Naive thymus-derived CD4-positive, alpha-beta T cell (primary cell): ENCODE results near the gene TMEM178B. TPM values are rescaled to one million over a fixed set of nuclear protein-coding genes. Genes with fewer than 3 reads are reported as not detected.
"Not testable (repeated sequence)": the region's sequence is repeated elsewhere in the genome, so short reads cannot be mapped to it uniquely, and the experiment has no call there.

Experiments
- ATAC-seq: fragments of 150-1000 bp; cut with Tn5 transposase; 2 replicates; pipeline ENCODE4 v1.10.0; 2021; ENCODE audit warnings: mild to moderate bottlenecking, moderate library complexity
- CTCF ChIA-PET: fragments of 350-600 bp; sonication (Branson Sonifier 250); formaldehyde crosslinking; loops from one replicate; lab custom pipeline; 2021; ENCODE audit warnings: antibody characterized with exemption; lab: Charles Lee
- POLR2A ChIA-PET: fragments of 350-600 bp; sonication (Branson Sonifier 250); formaldehyde crosslinking; loops from one replicate; lab custom pipeline; 2021; ENCODE audit warnings: antibody characterized with exemption, inconsistent platforms; lab: Charles Lee
- DNase-seq, 9 donors: peaks; one replicate each; pipeline versions ENCODE4 v3.0.0 to v3.0.0-alpha.2; 2020 to 2022; ENCODE audit warnings: mixed read lengths in 1 of 9
- H3K27ac ChIP-seq: one replicate; pipeline ENCODE4 v1.7.0; 2013; ENCODE audit warnings: mild to moderate bottlenecking, low read depth, low read length, moderate library complexity
- H3K27me3 ChIP-seq, 2 donors: one replicate each; pipeline ENCODE4 v1.7.0; 2013; ENCODE audit warnings: low read length in 2 of 2, mild to moderate bottlenecking in 2 of 2, moderate library complexity in 2 of 2; ENCODE audit not compliant: control insufficient read depth in 2 of 2, insufficient read depth in 2 of 2
- H3K36me3 ChIP-seq, 3 experiments: 1 replicate in 2 of 3; 2 replicates in 1 of 3; pipeline ENCODE4 v1.7.0; 2013; ENCODE audit warnings: low read length in 3 of 3, mild to moderate bottlenecking in 3 of 3, moderate library complexity in 1 of 3; ENCODE audit not compliant: insufficient read depth in 3 of 3, control insufficient read depth in 2 of 3
- H3K4me1 ChIP-seq, 2 donors: one replicate each; pipeline ENCODE4 v1.7.0; 2013; ENCODE audit warnings: low read length in 2 of 2, mild to moderate bottlenecking in 2 of 2, moderate library complexity in 1 of 2; ENCODE audit not compliant: control insufficient read depth in 2 of 2, insufficient read depth in 2 of 2
- H3K4me3 ChIP-seq: 2 replicates; pipeline ENCODE4 v1.7.0; 2013; ENCODE audit warnings: mild to moderate bottlenecking, low read length
- H3K9me3 ChIP-seq, 3 experiments: 1 replicate in 2 of 3; 2 replicates in 1 of 3; pipeline ENCODE4 v1.7.0; 2013; ENCODE audit warnings: low read length in 3 of 3; ENCODE audit not compliant: control insufficient read depth in 2 of 3
- H3K27ac Mint-ChIP-seq, 9 donors: one replicate each; pipeline ENCODE4 v1.8.0; 2020 to 2022; ENCODE audit warnings: mixed read lengths in 9 of 9, mild to moderate bottlenecking in 8 of 9, moderate library complexity in 5 of 9, inconsistent platforms in 2 of 9
- H3K27me3 Mint-ChIP-seq, 5 donors: one replicate each; pipeline ENCODE4 v1.8.0; 2021 to 2022; ENCODE audit warnings: mixed read lengths in 5 of 5, mild to moderate bottlenecking in 1 of 5
- H3K36me3 Mint-ChIP-seq, 5 donors: one replicate each; pipeline ENCODE4 v1.8.0; 2020 to 2022; ENCODE audit warnings: mixed read lengths in 5 of 5, mild to moderate bottlenecking in 3 of 5, inconsistent platforms in 1 of 5
- H3K4me1 Mint-ChIP-seq, 7 donors: one replicate each; pipeline ENCODE4 v1.8.0; 2020 to 2022; ENCODE audit warnings: mixed read lengths in 7 of 7, mild to moderate bottlenecking in 3 of 7, inconsistent platforms in 1 of 7
- H3K4me3 Mint-ChIP-seq, 10 donors: one replicate each; pipeline ENCODE4 v1.8.0; 2020 to 2022; ENCODE audit warnings: mild to moderate bottlenecking in 10 of 10, mixed read lengths in 10 of 10, moderate library complexity in 6 of 10, inconsistent platforms in 2 of 10
- H3K9me3 Mint-ChIP-seq, 11 donors: one replicate each; pipeline ENCODE4 v1.8.0; 2020 to 2022; ENCODE audit warnings: mixed read lengths in 11 of 11, mild to moderate bottlenecking in 4 of 11, inconsistent platforms in 1 of 11, moderate library complexity in 1 of 11
- intact Hi-C, 2 donors: fragments of 100-400 bp; cut with micrococcal nuclease; formaldehyde crosslinking; loops; one replicate each; pipeline ENCODE4 v1.15.1; 2023
- polyA plus RNA-seq, 2 donors: library from polyadenylated mRNA; unstranded; fragments of 300-500 nt; fragmentation: Illumina TruSeq; gene quantifications; one replicate each; pipeline ENCODE4 v1.2.3, GENCODE V29; 2021
- total RNA-seq, 6 experiments: library from RNA in 5 of 6; stranded (reverse) in 5 of 6; gene quantifications; 1 replicate in 5 of 6; 2 replicates in 1 of 6; pipeline ENCODE4 v1.2.3 and lab custom pipeline; 2021 to 2026

TMEM178B gene
- total and polyA plus RNA-seq, 7 experiments from 2014 or later: 0.05 to 3.0 (median 0.10) TPM; not detected in 4

GRCh38 chr7:141185369-141185967, 111.6 kb downstream of the TMEM178B start:
- ChIA-PET CTCF (no interaction called here), POLR2A (no interaction called here)
- ATAC-seq (no peak), DNase-seq (no peak)
- Histone ChIP-seq H3K27ac (no peak overlapping the region), H3K4me1 (no peaks in the 10 kb centered on the region), H3K36me3 (no peaks in the 10 kb centered on the region), H3K9me3 (no peaks in the 10 kb centered on the region), H3K4me3 (no peak overlapping the region), H3K27me3 (no peaks in the 10 kb centered on the region)
- Mint-ChIP-seq H3K4me1 (no peaks in the 10 kb centered on the region), H3K27ac (no peak overlapping the region), H3K27me3 (peaks cover 0 to 29% (median 16%) of the 10 kb centered on the region in 5 donors), H3K4me3 (no peak overlapping the region), H3K36me3 (peaks cover 0 to 4% (median 0%) of the 10 kb centered on the region in 5 donors), H3K9me3 (peaks cover 0 to 3% (median 0%) of the 10 kb centered on the region in 11 donors)
- intact Hi-C loops: no loop called here

- CTCF ChIA-PET: interaction anchor here (1.2 kb wide), 1 partner anchor 13 kb away, joined by 3 read pairs; no protein-coding TSS in a partner anchor
- H3K27me3 ChIP-seq: no peaks in the 10 kb centered on the region
- H3K4me1 Mint-ChIP-seq: no peaks in the 10 kb centered on the region
- H3K4me3 ChIP-seq: no peak overlapping the region
- H3K36me3 ChIP-seq: no peaks in the 10 kb centered on the region
- no peak overlapping the region for H3K27ac ChIP-seq
- no peaks in the 10 kb centered on the region for H3K9me3 ChIP-seq
- H3K27ac Mint-ChIP-seq: peak overlapping the region in 1 of 9 donors; percentile 4
- no peak for ATAC-seq
- intact Hi-C loops: no loop called here
- no peak overlapping the region for H3K4me3 Mint-ChIP-seq
- POLR2A ChIA-PET: no interaction called here
- no peaks in the 10 kb centered on the region for H3K36me3 Mint-ChIP-seq
- DNase-seq: no peak
- H3K4me1 ChIP-seq: no peaks in the 10 kb centered on the region
- peaks cover 0 to 3% (median 0%) of the 10 kb centered on the region in 11 donors for H3K9me3 Mint-ChIP-seq
- H3K27me3 Mint-ChIP-seq: peaks cover 0 to 41% (median 10%) of the 10 kb centered on the region in 5 donors
Measured at GRCh38 chr7:141189231-141189630, 115.4 kb downstream of the TMEM178B start.

GRCh38 chr7:141190495-141190894, 116.6 kb downstream of the TMEM178B start:
- H3K4me3 Mint-ChIP-seq: no peak overlapping the region
- H3K36me3 Mint-ChIP-seq: no peaks in the 10 kb centered on the region
- H3K9me3 Mint-ChIP-seq: peaks cover 0 to 3% (median 0%) of the 10 kb centered on the region in 11 donors
- no peak overlapping the region for H3K4me3 ChIP-seq
- H3K27me3 ChIP-seq: no peaks in the 10 kb centered on the region
- ATAC-seq (no peak), DNase-seq (no peak)
- H3K4me1 Mint-ChIP-seq: no peaks in the 10 kb centered on the region
- H3K4me1 ChIP-seq: no peaks in the 10 kb centered on the region
- intact Hi-C loops: no loop called here
- H3K27ac ChIP-seq: no peak overlapping the region
- no peaks in the 10 kb centered on the region for H3K36me3 ChIP-seq
- no peaks in the 10 kb centered on the region for H3K9me3 ChIP-seq
- no peak overlapping the region for H3K27ac Mint-ChIP-seq
- POLR2A ChIA-PET: no interaction called here
- CTCF ChIA-PET: no interaction called here
- H3K27me3 Mint-ChIP-seq: peaks cover 0 to 38% (median 10%) of the 10 kb centered on the region in 5 donors

- Histone ChIP-seq H3K9me3 (no peaks in the 10 kb centered on the region), H3K36me3 (no peaks in the 10 kb centered on the region), H3K4me1 (no peaks in the 10 kb centered on the region), H3K27ac (no peak overlapping the region), H3K27me3 (no peaks in the 10 kb centered on the region), H3K4me3 (no peak overlapping the region)
- Mint-ChIP-seq H3K9me3 (peaks cover 0 to 4% (median 0%) of the 10 kb centered on the region in 11 donors), H3K27me3 (peaks cover 0 to 31% (median 10%) of the 10 kb centered on the region in 5 donors), H3K4me1 (no peaks in the 10 kb centered on the region), H3K27ac (no peak overlapping the region), H3K36me3 (no peaks in the 10 kb centered on the region), H3K4me3 (no peak overlapping the region)
- intact Hi-C loops: no loop called here
- ChIA-PET CTCF (no interaction called here), POLR2A (no interaction called here)
- no peak for DNase-seq
- ATAC-seq: no peak
Measured at GRCh38 chr7:141191277-141191676, 117.4 kb downstream of the TMEM178B start.

GRCh38 chr7:141193066-141193465, 119.2 kb downstream of the TMEM178B start:
- ChIA-PET CTCF (no interaction called here), POLR2A (no interaction called here)
- peaks cover 0 to 4% (median 0%) of the 10 kb centered on the region in 11 donors for H3K9me3 Mint-ChIP-seq
- no peak overlapping the region for H3K4me3 ChIP-seq
- H3K27me3 ChIP-seq: no peaks in the 10 kb centered on the region
- no peak overlapping the region for H3K27ac ChIP-seq
- ATAC-seq: no peak
- H3K4me3 Mint-ChIP-seq: no peak overlapping the region
- no peak for DNase-seq
- H3K36me3 ChIP-seq: no peaks in the 10 kb centered on the region
- no peaks in the 10 kb centered on the region for H3K36me3 Mint-ChIP-seq
- intact Hi-C loops: no loop called here
- no peak overlapping the region for H3K27ac Mint-ChIP-seq
- peaks cover 0 to 41% (median 10%) of the 10 kb centered on the region in 5 donors for H3K27me3 Mint-ChIP-seq
- H3K4me1 Mint-ChIP-seq: no peaks in the 10 kb centered on the region
- H3K4me1 ChIP-seq: no peaks in the 10 kb centered on the region
- no peaks in the 10 kb centered on the region for H3K9me3 ChIP-seq

GRCh38 chr7:141195722-141196121, 121.9 kb downstream of the TMEM178B start:
- H3K27me3 Mint-ChIP-seq: peaks cover 6 to 45% (median 14%) of the 10 kb centered on the region in 5 donors
- DNase-seq, H3K27ac Mint-ChIP-seq, H3K9me3 ChIP-seq, H3K4me3 ChIP-seq, H3K9me3 Mint-ChIP-seq, H3K27me3 ChIP-seq, H3K4me1 Mint-ChIP-seq, H3K27ac ChIP-seq, CTCF ChIA-PET, H3K36me3 Mint-ChIP-seq, H3K36me3 ChIP-seq, intact Hi-C loops, H3K4me3 Mint-ChIP-seq, POLR2A ChIA-PET, H3K4me1 ChIP-seq, ATAC-seq: not testable (repeated sequence)
